DMS 273 treated with DMSO at 0.1 percent for 48 hours (cell line): ENCODE measurements around the gene PACRG.

Experiments used
- DNase-seq: peaks from one replicate; lab custom pipeline; 2025; lab: John Stamatoyannopoulos, UW

Gene PACRG

DNA sequence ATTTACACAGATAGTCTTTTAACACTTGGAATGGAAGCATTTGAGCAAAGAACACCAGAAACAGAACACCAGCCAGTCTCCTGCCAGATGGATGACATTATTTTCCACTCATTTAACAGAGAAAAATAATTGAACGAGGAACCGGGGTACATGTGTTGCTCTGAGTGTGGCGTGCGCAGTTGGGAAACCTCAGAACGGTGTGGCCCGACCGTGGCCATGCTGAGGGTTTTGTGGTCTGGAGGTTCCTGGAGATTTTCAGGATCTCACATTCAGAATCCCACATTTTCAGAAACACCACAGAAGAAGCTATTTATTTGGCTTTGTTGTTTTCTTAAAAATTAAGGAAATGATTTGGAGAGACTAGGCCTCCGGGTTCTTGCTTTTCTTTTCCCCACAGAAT is 559.9 kb downstream of the PACRG start:
- DNase-seq = no peak

DNA sequence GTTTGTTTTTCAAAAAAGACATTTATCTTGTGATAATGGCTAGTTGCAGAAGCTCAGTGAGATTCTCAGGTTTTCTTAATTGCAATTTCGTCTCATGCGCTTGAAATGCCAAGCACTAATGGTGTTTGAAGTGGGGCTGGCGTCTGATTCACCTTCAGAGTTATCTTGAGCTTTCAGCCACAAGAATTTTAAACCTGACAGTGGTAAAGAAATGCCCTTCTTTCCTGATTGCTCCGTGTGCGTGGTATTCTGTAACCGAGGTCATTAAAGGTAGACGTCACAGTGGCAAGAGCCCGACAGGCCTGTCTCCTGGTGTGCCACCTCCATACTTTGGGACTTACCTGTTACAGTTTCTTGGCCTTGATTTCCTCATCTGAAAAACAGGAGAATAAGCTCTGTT is 560.3 kb downstream of the PACRG start:
- DNase-seq = no peak

DNA sequence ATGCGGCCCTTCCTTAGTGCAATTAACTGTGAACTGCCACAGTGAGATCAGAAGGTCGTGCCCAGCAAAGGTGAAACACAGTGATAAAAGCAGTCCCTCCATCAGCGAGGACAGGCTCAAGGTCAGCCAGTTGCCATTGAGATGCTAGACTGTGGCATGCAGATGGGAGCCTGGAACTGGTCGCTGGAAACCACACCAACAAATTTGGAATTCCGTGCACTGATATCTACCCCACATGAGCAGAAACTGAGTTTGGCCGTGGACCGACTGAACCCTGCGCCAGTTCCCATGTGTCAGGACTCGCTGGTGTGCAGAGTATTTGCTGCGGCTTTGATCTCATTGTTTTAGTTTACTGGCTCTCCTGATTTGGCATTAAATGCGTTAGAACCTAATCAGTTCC is 561.1 kb downstream of the PACRG start:
- no peak for DNase-seq

- DNase-seq = no peak
Observed at GRCh38 chr6:163289447-163289846, 561.7 kb downstream of the PACRG start.

DNA sequence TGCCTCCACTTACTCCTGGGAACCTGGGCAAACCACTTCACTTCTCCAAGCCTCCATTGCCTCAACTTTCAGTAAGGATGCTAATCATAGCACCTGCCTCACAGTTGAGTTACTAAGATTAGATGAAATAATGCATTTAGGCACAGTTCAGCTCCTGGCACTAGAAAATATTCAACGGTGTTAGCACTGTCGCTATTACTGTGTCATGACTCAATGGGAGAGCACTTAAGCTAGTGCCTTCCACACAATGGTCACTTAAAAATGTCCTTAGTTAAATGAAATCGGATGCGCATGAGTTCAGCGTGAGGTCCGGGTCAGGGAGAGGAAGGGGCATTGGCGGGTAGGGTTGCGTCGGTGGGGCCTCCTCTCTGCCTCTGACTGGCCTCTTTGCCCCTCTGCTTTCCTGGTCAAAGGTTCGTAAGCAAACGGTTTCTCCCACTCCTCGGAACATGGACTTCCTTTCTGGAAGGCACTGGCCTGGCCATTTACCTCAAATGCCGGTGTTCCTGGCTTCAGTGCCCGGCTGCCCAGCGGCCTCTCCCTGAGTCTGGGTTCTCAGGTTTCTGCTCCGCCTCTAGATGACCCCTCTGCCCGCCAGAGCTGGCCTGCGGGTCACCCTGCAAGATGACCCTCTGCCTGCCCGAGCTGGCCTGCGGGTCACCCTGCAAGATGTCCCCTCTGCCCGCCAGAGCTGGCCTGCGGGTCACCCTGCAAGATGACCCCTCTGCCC is 562.9 kb downstream of the PACRG start:
- DNase-seq = no peak

DNA sequence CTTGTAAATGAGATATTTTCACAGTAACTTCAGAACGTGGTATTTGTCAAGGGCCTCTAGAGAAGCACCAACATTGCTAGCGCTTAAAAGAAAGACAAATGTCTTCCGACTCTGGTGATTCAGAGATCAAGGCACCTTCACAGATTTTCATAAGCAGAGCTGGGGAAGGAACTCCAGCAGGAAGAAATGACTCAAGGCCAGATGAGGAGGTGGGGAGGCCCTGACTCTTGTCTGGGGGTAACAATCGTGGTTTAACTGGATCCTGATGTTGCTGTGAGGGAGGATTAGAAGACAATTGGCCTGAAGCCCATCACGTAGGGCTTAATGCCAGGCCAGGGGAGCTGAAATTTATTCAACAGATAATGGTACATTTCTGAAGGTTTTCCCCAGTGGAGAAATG is 563.8 kb downstream of the PACRG start:
- no peak for DNase-seq

- no peak for DNase-seq
Observed at GRCh38 chr6:163293286-163293685, 565.5 kb downstream of the PACRG start.

GRCh38 chr6:163294734-163295133 is 567.0 kb downstream of the PACRG start:
- DNase-seq = no peak

DNA sequence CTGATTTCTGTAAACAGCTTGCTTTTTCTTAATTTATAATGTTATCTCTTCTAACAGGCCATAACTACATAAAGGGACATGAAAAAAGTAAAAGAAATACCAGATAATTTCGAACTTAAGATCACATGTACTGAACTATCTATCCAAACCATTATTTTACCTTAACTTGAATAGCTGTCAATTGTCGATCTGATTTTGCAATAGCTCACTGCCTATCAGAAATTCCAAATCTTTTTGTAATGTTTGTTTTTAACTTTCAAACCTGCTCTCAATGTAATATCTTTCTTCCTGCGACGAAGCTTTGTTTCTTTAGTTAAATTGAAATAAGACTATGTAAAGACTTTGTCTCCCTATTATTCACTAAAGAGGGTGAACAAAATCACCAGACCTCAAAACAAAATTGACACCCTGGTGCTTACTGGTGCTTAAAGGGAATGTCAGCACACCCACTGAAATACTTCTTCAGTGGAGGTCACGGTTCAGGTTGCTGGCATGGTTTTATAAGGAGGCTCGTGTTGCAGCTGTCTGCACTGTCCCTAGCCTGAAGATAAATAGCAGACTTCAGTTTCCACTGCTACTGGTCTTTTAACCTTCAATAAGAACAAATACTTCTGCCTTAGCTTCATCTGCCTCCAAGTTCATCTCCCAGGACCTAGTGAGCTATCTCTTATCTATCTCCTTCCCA is 569.2 kb downstream of the PACRG start:
- DNase-seq = no peak

DNA sequence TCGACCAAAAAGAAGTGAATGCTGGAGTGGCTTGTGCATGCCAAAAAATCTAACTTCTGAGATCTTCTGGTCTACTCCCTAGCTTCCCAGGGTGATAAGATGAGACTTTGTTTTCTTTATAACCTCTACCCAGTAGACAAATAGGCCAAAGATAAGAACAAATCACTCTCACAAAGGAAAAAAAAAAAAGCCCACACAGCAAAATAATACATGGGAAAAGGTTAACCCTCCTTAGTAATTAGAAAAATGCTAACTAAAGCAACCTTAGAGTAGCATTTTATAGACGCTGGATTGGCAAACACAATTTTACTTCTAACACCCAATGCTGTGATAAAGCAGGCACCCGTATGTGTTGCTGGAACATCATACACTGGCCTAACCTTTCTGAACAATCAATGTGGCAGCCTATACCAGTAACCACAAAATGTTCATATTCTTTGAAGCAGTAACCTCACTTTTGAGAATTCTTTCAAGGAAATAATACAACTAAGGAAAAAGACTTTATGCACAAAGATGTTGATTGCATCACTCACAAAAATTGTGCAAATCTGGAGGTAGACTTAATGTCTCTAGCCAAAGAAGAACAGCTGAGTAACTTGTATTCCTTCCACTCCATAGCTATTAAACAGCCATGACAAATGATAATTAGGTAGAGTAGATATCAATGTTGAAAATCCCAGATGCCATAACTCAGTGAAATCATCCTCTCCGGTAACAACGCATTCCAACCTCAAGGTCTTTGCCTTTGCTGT is 570.5 kb downstream of the PACRG start:
- DNase-seq = no peak

- DNase-seq = no peak
Observed at GRCh38 chr6:163300838-163301237, 573.1 kb downstream of the PACRG start.

DNA sequence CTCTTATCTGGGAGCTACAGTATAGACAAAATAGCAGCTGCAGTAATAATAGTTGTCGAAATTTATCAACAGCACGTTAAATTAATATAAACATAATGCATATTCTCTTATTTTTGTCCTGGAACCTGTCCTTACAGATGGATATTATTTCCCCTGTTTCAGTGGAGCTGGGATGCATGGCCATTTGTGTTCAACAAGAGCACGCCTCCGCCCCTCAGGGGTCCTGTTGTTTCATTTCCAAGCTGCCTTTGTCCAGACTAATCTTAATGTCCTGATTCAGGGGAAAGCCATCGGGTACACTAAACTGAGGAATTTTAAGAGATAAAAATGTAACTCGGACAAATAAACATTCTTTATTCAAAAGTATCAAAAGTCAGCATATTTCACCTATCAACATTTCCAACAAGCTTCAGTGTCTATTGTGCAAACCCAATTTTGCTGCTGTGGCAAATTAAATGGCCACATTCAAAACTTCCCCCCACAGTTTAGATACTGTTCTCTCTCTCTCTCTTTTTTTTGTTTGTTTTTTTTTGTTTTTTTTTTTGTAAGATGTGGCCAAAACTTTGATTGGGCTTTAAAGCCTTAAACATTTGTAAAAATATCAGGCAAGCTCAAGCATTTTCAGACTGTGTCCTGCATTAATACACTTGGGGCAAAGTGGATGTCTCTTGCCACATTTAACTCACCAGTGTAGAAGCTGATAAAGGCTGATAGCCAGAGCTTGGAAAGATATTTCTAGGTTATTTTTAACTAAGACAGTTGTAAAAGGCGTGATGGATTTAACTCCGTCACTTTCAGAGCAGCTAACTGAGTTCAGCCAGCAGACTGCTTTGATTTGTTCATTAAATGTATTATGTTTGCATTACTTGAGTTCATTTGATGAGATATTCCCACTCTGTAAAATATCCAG is 574.2 kb downstream of the PACRG start:
- no peak for DNase-seq

GRCh38 chr6:163302747-163303146 is 575.0 kb downstream of the PACRG start:
- no peak for DNase-seq

DNA sequence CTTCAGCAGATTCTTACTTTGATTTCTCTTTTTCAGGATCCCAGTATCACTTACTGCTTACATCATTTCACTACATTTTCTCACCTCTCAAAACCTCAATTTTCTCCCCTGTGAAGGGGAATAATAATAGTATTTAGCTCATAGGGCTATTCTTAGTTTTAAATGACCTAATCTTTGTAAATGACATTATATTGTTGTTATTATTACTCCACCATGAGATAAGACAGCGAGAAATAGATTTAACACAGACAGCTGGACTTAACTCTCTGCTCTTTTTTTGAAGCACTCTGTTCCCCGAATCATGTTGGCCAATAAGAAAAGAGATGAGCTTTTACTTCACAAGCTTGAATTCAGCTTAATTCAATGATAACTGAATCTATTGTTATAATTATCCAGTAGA is 578.2 kb downstream of the PACRG start:
- no peak for DNase-seq

DNA sequence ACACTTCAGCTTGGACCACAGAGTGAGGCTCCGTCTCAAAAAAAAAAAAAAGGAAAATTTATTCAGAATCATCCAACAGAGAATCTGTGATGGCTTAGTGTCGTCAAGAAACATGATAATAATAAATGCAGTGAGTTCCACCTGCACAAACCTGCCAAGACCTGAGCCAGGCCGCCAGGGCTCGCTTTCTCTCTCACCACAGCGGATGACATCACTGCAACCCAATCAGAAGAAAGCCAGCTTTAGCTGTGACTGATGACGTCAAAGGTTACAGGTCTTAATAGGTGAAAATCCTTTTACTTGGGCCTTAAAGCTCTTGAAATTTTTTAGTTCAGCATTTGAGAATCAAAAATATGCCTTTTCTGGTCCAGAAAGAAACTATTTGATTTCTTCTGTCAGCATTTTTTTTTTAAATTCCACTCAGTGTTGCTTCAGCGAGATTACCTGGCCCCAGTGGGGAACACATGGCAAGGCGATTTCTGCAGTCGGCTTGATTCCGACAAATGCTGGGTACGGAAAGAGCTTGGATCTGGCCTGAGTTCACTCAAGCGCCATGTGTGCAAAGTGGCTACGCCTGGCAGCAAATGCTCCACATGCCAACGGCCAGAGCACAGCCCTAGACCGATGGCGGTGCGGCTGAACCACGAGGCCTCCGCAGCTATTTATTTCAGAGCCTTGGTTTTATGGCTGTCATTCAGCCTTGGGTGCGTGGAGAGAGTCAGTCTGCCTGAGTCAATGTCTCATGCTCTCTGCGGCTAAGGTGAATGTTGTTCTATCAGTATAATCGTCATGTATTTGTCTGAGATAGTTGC is 581.1 kb downstream of the PACRG start:
- no peak for DNase-seq

- no peak for DNase-seq
Observed at GRCh38 chr6:163309491-163310026, 581.8 kb downstream of the PACRG start.

DNA sequence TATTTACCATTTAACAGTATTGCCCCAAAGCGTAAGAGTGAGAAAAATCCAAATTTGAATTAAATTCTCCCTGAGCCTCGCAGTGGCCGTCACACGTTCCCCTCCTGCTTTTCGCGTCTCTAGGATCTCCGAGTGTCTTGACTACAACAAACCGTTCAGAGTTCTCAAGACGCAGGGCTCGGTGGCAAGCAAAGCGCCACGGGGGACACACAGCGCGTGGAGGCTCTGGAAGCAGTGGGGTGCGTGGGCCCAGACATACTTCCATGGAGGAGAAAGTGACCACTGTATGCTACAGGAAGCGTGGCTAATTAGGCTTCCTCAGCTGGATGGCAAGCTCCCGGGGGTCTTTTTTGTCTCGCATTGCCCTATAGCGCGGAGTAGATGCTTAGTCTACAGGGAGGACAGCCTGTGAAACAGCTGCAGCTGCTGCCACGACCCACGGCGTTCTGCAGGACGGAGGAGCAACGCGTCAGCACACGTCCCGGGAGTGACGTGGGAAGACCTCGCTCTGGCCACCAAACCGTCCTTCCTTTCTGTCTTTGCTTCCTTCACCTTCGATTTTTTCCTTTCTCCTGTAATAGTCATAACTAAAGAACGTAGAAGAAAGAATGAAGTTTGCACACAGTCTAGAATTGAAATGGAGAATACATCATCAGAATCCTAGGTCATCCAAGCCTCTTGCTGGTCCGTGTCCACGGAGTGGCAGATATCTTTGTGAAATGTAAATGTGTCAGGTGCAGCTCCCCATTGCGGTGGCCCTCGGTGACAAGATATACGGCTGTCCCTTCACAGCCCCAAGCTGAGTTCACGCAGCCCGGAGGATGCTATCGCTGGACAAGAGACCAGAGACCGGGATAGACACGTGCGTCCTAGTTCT is 582.6 kb downstream of the PACRG start:
- no peak for DNase-seq

- no peak for DNase-seq
Observed at GRCh38 chr6:163310973-163311383, 583.2 kb downstream of the PACRG start.

- no peak for DNase-seq
Observed at GRCh38 chr6:163311830-163312229, 584.1 kb downstream of the PACRG start.

- no peak for DNase-seq
Observed at GRCh38 chr6:163313566-163313965, 585.8 kb downstream of the PACRG start.
